ENCODE data around the gene ADGRV1.

The ADGRV1 gene

DNA sequence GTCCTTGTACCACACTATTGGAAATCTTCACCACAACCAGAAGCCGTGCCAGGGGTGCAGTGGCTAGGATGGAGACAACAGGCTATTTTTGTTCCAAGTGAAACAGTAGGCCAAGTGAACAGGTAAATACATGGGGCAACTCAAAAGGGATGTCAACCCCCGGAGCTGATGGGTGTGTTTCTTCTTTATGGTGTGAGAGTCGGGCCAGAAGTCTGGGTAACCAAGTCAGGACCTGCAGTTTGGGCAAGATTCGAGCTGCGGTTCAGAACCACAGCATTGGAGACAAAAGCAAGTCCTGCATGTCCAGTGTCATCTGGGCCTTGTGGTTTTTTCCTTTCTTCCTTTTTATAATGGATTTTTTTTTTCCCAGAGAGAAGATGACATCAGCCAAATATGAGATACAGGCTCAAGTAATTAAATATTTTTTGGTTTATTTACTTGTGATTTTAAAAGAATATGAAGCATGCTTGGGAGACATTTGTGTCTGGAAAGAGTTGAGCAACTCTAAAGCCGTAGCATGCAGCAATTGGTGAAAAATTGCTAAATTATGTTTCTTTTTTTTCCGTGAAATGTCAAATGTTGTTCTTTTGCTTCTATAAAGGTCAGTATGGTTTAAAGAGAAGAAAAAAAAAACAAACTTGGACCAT is 562.9 kb downstream of the ADGRV1 start:
- no peak for DNase-seq

DNA sequence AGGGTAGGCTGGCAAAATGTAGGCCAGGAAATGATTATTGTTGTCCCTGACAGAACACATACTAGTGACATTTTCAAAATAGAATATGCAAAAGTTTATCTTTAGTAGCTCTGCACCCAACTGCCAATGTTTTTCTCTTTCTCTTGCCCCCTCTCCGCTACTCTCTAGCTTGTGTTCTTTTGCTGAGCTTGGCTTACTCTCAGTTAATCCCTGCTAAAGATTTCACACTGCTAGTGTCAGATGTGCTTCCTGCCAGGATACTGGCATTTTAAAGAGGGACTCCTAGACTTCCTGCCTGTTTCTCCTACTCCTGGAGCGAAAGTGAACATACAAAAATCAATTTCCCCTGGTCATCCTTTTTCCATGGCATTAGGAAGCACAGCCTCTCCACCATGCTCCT is 564.1 kb downstream of the ADGRV1 start:
- DNase-seq = no peak

DNA sequence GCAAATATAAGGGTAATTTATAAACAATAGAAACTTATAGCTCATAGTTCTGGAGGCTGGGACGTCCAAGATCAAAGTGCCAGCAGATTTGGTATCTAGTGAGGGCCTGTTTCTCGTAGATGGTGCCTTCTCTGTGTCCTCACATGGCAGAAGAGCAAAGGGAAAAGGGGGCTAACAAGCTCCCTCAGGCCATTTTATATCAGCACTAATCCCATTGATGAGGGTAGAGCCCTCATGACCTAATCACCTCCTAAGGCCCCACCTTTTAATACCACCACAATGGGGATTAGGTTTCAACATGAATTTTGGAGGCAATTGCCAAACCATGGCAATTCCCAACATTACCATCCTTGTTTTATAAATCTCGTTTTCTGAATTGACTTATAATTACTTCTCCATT is 564.7 kb downstream of the ADGRV1 start:
- DNase-seq = no peak

DNA sequence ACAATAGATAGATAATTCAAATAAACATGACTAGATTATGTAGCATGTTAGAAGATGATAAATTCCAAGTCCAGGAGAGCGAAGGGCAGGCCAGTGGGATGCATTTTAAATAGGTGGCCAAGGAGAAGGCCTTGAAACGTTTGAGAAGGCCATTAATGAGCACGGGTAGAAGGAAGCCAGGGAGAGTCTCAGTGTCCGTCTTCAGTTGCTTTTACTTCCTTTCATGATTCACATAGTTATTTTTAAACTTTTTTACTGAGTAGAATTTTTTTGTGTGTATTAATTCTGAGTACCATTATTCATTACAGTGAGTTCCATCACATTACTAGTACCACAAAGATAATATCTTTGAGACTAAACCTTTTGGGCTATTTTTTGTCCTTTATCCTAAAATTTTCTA is 565.3 kb downstream of the ADGRV1 start:
- DNase-seq = no peak

DNA sequence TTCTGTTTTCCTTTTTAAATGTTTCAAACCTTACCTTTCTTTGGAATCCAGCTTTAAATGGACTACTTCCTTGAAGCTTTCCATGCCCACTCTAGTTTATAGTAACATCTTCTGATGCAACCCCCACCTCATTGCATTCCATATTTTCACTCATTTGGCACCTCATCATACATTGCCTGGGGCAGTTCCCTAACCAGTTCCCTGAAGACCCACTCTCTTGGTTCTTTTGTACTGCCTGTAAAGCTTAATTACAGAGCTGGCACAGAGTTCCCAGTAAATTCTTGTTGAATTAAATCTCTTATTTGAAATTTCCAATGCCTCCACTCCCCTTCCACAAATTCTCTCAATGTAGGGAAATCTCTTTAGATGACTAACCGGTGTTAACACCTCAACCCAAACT is 567.3 kb downstream of the ADGRV1 start:
- DNase-seq = no peak

DNA sequence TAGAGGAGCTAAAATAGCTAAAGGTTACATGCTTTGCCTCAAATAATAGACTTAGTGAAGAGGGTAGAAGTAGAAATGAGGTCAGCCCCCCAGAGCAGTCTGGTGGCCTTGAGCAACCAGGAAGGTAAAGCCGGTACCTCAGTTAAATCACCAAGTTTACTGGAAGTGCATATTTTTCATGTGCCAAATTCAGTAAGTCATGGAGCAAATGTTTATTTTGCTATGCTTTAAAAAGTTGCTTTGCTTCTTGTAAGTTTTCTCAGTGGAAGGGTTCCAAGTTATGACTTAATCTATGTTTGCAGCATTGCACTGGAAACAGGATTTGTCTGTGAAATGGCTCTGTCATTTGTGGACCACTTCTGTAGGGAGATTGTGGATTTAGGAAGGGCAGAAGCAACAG is 567.9 kb downstream of the ADGRV1 start:
- DNase-seq = no peak

DNA sequence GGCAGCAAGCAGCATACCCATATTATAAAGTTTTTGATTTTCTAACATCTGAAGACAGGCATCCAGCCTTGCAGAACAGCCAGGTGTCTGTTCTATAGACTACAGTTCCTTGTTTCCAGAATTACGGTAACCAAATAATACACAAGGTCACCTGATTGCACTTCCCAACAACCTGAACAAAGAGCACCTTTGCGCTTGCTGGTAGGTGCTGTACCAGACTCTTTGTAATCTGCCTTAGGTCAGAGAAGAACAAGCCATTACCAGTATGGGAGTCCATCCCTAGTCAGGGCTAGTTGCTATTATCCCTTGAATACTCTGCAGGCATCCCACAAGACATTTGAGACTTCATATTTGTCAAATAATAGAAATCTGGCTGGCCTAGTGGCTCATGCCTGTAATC is 568.3 kb downstream of the ADGRV1 start:
- no peak for DNase-seq

DNA sequence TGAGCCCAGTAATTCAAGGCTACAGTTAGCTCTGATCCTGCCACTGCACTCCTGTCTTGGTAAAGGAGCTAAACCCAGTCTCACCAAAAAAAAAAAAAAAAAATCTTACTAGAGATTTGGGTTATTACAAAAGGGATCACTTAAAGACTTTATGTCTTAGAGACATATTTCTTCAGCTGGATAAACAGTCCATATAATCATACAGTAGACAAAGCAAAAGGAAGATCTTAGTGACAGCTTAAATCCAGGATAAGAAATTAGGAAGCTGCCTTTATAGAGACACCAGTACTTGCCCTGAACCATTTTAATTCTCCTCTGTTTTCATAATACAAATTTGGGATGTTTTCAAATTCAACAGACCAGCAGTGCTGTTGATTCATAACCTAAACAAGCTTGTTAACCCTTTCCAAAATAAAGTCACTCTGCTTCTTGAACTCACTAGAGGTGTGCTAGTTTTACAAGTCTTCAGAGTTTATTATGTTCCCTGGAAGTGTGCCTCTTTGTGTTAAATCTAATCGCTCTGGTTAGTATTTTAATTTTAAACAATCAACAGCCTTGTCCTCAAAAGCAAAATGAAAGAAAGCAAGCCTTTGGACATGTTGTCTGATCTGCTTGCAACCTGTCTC is 569.0 kb downstream of the ADGRV1 start:
- DNase-seq = no peak

DNA sequence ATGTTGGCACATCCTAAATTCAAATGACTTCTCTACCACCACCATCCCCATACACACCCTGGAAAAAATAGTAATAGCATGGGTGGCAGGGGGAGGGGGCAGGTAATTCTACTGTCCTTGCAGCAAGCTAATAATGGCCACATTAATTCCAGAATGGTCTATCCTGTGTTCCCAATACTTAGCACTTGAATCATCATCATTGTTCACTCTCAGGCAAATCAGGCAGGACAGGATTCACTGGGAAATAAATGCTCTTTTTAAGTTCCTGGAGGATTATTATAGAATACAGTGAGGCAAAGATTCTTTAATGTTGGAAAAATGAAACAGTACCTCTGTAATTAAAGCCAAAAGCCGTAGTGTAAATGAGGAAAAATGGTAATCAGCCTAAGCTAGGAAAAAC is 570.0 kb downstream of the ADGRV1 start:
- no peak for DNase-seq

DNA sequence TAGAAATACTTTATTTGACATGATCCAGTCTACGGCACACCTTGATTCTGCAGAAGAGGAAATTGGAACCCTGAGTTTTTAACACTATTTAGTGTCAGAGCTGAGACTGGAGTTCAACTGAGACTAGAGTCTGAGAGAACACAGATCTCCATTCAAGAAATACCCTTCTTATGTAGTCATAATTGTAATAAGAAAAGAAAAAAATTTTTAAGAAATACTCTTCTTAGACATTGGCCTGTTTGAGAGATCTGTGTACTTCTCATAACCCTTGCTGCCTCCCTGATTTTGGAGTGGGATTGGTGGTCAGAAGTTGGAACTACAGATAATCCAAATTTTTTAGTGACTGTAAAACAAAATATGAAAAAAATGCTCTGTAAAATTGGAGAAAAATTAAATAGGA is 571.2 kb downstream of the ADGRV1 start:
- no peak for DNase-seq

DNA sequence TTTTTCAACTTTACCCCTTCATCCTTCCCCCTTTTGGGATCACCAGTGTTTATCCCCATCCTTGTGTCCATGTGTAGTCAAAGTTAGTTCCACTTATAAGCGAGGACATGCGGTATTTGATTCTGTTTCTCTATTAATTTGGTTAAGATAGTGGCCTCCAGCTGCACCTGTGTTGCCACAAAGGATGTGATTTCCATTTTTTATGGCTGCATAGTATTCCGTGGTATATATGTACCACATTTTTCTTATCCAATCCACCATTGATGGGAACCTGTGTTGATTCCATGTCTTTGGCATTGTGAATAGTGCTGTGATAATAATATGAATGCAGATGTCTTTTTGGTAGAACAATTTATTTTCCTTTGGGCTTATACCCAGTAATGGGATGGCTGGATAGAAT is 572.2 kb downstream of the ADGRV1 start:
- no peak for DNase-seq

DNA sequence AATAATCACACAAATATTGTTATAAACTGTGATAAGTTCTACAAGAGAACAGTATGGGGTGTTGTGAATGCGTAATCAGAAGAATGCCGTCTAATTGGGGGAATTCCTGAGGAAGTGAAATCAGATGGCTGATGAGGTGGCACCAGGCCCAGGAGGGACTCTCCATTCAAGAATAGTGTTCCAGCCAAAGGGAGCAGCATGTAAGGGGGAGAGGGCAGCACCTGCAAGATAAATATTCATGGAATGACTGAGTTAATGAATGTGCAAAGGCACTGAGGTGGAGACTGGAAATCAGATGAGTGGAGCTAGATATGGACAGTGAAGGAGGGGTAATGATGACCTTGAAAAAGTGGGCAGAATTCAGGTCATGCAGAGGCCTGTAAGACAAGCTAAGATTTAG is 574.0 kb downstream of the ADGRV1 start:
- DNase-seq = no peak

DNA sequence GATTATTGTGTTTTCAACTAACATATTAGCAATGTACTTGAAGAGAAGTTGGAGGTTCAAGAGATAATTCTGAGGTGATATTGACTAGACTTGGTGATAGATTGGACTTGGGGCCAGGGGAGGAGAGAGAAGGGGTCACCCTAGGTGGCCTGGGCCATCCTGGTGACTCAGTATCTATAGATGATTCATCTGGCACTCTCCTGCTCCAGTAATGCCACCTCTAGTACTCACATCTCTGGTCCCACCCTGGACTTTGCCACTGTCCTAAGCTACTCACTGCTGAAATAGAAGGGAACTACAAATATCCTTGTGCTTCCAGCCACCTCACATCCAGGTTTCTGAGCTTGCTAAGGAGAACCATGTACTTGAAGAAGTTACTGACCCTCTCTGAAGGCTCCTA is 574.6 kb downstream of the ADGRV1 start:
- DNase-seq = no peak

DNA sequence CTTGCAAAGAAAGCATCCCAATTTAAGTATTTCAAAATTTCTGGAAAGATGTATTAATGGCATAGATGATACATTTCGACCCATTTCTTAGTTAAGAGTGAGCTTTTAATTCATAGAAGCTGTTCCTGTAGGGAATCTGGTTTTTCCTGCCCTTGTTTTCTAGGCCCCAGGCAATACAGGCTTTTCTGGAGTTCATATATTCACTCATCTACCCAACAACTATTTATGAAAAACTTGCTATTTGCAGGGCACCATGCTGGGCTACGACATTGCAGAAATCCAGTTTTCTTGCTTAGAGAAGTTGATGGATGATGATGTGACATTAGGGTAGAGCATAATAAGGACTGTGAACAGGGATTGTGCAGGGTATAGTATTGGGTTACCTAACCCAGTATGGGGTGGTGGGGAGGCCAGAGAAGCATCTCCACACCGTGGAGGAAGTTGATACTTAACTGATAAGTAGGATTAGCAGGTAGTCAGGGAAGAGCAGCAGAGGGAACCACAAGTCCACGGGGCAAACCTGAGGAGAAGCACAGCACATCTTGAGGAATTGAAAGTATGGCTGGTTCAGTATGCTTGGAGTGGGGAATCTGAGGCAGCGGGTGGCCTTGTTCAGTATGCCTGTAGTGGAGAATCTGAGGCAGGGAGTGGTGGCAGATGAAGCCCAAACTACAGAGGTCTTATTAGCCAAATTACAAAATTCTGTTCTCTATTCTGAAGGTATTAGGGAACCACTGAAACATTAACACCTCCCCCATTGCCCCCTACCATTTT is 577.1 kb downstream of the ADGRV1 start:
- no peak for DNase-seq

DNA sequence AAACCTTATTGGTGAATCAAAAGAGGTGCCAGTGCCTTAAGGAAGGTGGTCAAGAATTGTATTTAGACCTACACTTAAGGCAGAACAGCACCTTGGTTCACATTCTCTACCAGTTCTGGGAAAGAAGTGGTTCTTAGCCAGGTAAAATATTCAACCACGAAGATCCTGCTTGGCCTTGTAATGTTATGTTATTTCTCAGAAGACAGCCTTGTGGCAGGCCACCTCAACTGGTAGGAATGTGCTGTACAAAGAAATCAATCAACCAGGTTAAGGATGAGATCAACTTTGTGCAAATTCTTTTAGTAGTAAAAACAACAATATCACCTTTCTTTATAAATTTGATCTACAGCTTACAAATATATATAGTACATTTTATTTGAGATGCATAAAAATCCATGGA is 577.7 kb downstream of the ADGRV1 start:
- DNase-seq = no peak

DNA sequence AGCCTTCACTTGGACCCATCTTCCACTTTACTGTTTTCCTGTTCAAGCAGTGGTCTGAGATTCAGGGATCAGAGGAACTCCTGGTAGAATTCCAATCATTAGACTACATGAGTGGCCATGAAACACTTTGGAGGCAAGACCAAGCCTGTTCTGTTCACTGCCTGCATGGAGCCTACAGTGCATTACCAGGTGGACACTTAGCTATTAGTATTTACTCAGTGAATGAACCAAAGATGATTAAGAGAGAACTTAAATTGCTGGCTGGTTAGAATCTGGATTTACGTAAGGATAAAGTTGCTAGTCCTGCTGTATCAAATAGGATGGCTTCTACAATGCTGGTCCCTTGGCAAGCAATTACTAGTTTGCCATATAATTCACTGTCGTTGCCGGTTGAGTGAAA is 579.0 kb downstream of the ADGRV1 start:
- DNase-seq = no peak

DNA sequence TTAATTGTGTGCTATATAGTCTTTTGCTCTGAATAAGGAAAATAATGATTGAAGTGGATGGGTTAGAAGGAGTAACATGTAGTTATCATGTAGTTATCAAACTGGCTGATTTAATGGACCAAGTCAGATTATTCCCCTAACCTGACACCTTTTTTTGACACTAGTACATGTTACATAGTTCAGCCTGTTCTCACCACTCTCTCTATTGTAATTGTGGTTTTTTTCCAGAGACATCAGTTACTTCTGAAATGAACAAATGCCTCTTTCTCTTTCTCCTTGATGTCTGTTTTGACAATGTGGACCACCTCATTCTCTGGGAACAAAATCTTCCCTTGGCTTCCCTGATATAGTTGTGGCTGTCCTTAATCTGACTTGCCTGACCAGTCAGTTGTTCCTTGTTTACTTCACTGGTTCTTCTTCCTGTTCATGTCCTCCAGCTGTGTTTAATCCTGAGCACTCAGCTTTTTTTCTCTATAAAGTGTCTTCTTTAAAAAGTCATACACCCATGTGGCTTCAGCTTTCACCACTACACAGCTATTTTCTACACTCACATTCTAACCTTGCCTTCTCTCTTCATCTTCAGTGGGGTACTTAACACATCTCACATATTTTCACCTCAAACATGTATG is 581.1 kb downstream of the ADGRV1 start:
- no peak for DNase-seq

DNA sequence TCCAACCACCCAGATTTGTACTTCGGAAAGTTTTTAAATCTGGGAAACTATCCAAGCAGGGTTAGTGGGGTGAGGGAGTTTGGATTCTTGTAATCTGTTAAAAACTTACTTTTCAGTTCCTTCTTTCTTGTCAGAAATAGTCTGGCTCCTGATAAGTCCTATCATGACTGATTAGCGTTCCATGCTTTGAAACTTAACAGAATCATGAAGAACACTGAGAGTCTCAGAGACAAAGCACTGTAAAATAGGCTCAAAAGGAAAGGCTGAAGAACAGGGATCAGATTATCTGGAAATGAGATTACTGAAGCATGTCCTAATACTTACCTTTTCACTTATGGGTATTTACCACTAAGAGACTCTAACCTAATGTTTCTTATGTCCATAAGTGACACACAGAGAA is 582.1 kb downstream of the ADGRV1 start:
- no peak for DNase-seq

DNA sequence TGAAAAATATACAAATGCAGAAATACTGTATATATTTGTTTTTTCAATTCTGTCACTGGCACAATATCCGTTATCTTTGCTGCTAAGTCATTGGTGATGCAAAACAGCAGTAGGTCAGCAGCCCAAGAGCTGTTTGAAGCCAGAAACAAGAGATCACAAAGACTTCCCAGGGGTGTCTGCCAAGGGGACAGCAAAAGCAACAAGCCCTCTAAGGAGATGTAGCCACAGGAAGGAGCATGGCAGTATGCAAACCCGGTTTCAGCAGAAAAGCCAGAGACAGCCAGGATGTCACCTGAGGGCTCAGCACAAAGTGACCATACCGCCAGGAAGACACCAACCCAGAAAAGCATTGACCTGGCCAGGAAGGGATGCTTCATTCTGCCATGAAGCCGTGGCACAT is 583.0 kb downstream of the ADGRV1 start:
- DNase-seq = no peak

DNA sequence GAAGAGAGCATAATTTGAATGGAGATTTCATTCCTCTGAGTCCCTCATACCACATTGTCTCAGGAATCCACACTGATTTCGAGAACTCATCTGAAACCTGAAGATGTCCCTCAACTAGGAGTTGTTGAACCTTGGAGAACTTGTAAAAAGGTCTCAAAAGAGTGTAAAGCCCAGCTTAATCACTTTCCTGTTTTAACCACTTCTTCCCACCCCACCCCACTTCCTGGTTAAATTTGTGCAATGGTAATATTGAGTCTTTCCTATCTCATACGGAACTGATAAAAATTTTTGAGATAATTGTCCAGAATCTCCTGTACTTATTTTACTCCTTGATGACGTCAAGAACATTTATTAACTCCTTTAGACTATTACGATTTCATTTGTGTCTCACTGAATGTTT is 583.8 kb downstream of the ADGRV1 start:
- no peak for DNase-seq

DNA sequence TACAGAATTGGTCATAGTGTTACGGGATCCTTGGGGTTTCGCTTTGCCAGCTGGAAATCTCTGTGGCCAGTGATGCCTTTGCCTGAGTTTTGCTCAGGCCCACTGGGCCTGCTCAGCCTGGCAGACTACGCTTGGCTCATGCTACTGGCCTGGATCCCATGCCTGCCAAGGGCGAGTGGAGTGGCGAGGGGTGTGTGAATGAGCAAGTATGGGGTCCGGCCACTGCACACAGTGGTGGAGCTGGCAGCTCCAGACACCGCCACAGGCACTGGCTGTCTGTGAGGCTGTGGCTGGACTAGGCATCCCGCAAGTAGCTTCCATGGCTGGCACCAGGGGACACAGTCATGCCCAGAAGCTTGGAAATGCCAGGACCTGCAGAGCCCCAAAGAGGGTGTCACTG is 584.2 kb downstream of the ADGRV1 start:
- no peak for DNase-seq

DNA sequence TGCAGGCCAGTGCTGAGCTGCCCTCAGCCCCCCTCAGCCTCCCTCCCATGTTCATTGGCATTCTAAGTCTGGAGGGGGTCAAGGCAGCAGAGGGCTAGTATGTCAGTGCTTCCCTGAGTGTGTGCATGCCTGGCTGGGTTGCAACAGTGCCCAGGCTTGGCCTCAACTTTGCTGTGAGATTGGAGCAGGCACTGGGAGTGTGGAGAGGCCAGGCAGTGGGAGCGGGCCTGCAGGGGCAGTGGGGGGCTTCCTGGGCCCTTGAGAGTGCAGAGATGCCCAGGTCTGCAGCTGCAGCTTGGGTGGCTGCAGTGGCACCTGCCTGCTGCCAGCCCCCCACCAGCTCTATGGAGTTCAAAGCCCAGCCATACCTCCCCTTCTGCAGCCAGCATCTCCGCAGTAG is 585.2 kb downstream of the ADGRV1 start:
- DNase-seq = no peak

DNA sequence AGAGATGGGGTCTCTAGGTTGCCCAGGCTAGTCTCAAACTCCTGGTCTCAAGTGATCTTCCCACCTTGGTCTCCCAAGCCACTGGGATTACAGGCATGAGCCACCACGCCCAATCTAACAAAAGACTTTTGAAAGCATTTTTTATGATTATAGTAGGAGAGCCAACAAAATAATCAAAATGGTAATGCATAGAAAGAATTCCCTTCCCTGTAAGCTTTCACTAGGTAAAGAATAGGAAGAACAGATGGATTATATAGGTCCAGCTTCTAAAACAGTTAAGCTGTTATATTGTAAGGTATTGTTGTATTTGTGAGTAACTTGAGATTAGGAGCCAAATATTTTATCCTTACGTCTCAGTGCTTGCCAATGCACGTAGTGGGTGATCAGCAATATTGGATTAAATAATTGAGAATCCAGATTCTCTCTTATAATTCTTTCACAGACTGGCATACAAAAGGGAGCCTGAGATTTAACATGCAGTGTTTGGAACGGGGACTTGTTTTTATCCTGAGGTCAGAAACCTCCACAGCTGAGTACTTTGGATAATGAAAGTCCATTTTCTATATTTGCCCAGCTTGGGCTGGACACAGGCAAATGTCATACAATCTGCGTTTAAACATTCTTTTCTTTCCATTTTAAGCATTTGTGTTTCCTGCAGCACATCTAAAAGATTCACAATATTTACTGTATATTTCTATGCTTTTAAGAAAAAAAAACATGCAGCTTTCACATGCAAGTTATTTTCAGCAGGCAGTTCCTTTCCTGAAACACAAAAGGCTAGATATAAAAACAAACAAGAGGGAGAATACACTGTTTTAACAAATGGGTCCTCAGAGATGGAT is 586.1 kb downstream of the ADGRV1 start:
- no peak for DNase-seq

Data from CD4-positive, alpha-beta T cell treated with Interleukin-17A for 4 hours (primary cell).